GM21619 (cell line): ENCODE results near the gene TRAK2.
A peak's percentile ranks its signal among the peaks of the same experiment; 100 is the strongest.
"Not testable (repeated sequence)": the region's sequence is repeated elsewhere in the genome, so short reads cannot be mapped to it uniquely, and the experiment has no call there.

ENCODE experiments used
- ATAC-seq: cut with Tn5 transposase; IDR thresholded peaks from one replicate; pipeline ENCODE4 v1.9.1; 2021; ENCODE audit not compliant: unreplicated experiment

TRAK2 gene

DNA sequence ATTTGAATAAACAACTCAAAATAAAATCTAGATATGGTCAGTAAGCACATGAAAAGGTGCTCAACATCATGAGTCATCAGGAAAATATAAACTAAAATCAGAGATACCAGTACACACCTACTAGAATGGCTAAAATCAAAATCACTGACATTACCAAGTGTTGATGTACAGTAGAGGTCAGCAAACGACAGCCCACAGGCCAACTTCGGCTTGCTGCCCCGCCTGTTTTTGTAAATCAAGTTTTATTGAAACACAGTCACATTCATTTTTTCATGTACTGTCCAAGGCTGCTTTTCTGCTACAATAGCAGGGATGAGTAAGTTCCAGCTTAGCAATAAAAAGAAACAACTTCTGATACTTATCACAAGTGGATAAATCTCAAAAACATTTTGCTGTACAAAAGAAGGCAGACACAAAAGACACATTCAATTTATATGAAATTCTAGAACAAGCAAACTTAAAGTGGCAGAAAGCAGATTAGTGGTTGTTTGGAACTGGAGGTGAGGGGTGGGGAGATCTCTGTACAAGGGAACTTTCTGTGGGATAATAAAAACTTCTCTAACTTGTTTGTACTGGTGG, 32.1 kb downstream of the TRAK2 start:
- no peak for ATAC-seq

DNA sequence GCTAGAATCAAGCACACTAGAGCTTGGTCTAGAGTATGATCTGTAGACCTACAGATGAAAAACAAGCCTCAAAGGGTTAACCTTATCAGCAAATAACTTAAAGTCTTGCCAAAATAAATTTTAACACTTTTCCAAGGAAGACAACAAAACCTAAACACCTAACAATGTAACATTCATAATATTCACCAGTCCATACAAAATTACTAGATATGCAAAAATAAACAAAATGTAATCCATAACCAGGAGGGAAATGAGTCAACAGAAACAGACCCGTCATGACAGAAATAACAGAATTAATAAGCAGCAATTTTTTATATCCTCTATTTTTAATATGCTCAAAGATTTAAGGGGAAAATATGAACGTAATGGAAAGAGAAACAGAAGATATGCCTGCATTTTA, 36.1 kb downstream of the TRAK2 start:
- no peak for ATAC-seq

DNA sequence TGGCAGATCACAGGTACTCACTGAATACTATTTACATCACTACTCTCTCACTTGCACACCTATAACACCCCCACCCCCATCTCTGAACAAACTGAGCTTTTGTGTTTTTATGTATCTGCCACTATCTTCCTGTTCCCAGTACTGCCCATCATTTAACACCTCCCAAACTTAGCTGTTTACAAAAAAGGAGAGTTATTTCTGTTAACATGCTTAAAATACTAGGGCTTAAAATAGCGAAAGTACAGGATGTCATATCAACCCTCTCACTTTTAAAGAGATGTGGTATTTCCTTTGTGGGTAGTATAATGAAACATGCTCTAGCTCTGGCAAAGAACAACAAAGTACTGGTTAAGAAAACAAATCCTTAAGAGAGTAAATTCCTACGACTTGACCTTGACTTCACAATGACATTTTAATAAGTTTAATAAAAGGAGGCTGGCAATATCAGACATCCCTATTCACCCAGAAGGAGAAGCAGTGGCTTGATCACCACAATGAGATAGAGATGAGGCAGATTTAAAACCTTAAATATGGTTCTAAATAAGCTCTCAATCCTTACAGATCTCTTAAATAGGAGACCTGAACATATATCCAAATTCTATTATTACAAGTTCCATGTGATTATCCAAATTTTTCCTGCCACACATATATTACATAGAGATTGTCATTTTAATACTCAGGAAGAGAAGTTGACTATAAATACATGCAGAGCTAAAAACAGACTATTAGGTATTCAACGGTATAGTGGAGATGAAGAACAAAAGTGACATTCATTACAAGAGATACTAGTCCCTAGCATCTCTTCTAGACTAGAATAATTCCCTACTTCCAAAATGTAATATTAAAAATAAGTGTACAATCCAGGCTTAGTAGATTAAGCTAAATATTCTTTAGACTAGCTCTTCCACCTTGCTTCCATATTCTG, 36.9 kb downstream of the TRAK2 start:
- ATAC-seq: peak; percentile 86

DNA sequence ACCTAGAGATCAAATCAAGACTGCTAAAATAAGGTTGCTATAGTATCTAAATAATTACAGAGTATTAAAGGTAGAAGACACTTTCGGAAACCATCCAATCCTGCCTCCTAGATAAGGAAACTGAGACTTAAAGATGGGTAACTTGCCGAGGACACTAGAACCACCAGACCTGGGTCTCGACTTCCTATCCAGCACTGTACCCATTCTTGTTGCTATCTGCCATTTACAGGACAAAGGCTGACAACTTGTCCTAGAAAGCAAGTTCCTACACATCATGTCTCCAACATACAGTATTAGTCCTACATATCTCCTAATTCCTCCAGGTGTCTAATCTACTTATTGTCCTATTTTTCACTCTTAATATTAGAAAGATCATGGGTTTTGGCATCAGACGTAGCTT, 37.7 kb downstream of the TRAK2 start:
- no peak for ATAC-seq

DNA sequence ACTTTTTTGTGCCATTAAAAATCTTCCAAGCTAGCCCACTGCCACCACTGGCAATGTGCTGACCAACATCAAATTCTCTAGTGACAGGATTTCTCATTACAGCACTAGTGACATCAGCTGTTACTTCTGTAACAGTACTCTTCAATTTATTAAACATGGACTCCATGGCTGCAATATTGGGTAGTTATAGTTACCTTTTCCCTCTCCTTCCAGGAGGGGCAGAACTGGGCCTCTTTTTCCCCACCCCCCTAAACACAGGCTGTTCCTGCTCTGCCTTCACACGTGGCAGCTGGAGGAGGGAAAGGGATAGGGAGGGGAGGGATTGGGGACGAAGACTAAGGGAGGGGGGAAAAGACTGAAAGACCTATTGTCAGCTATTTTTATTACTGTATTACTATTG, 38.1 kb downstream of the TRAK2 start:
- no peak for ATAC-seq

DNA sequence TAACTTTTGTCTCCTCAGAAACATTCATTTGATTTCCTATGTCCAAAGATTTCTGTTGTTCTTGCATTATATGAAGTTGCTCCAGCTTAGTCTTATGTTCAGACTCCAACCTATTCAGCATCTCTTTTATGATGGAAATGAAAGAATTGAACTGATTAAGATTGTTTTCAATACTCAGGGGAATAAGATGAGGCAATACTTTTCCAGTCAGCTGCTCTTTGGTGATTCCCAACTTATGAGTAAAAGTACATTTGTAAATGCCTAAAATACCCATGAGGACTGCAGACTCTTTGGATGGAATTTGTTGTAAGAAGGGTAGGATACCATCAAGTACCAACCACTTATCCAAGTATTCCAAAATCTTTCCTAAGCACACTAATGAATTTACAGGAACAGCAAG, 39.8 kb downstream of the TRAK2 start:
- no peak for ATAC-seq

DNA sequence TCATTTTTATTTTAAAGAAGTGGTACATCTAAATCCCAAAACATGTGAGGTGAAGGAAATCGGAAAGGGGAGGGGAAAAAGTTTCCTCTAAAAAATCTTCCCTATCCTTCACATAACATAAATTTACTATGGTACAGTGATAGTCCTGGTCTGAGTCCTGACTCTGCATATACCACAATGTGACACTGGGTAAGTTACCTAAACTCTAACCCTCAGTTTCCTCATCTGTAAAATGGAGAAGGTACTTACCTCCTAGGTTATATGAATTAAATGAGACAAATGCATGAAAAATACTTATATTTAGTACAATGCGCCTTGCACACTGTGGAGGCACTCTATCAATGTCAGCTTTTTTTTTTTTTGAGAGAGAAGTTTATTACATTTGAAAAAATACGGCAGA, 42.3 kb downstream of the TRAK2 start:
- no peak for ATAC-seq

DNA sequence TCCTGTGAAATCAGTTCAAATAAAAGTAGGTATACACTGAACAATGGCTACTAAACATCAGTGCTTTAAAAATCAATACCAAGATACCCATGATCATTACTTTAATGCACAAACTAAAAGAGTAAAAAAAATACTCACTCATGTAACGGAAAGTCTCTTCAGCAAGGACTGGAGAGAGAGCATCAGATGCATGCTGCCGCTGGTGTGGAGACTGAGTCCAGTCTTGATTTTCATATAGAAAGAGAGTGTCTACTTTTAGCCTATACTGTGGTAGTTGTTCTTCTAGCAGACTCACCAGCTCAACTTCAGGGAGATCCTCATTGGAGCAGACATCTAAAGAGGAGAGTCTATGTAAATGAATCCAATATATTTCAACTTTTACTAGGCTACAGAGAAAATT, 44.0 kb downstream of the TRAK2 start:
- ATAC-seq: no peak

DNA sequence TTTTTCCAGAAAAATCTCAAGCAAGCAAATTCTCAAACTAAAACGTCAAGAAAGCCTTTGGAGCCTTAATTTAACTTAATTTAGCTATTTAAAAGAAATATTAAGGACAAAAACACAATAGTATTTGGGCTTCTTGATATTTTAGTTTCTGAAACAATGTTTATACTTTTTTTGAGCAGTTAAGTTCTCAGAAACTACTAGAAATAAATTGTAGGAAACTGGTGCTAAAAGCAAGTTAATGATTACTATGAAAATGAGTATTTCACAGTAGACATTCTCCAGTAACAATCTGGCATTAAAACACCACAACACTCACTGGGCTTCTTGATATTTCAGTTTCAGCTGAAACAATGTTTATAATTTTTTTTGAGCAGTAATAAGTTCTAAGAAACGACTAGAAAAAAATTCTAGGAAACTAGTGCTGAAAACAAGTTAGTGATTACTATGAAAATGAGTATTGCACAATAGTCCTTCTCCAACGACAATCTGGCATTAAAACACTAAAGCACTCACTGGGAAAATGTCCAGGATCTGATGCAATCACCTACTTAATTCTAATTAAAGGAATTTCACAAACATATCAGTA, 45.1 kb downstream of the TRAK2 start:
- no peak for ATAC-seq

DNA sequence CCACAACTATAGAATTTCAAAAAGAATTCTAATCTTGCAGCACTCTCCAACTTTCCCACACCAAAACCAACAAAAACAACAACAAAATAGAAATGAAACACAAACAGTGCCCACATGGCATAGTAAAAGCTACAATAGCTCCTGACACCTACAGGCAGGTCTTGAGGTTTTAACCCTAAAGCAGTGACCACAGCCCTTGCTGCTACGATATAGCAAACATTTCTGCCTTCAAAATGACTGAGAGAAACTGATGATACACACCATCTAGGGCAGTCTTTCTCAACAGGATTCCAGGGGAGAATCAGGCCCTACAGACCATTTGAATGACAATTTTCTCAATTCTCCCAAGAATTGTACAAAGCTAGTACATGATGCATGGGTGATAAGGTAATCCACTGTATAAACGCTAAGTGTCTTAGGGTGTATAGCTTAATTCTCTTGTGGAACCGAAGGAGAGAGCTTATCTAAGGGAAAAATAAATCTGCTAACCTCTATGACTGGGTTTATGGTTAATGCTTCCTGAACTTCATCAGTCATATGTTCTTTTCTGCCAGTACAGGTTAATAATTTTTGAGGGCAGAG, 46.5 kb downstream of the TRAK2 start:
- no peak for ATAC-seq

DNA sequence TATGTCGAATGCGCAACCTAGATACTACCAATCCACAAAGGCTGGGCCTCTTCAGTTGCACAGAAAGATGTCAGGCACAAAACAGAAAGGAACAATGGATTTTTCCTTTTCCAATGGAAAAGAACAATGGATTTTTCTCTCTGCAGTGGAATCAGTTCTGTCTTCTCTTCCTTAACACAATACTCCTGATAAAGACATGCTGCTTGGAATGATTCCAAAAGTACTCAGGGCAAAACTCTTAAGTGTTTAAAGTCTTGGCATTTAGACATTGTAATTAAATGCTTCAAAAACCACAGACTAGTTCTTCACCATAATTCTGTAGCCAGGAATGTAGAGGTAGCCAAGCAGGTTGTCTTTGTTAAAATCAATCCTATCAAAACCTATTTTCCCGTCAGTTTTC, 47.4 kb downstream of the TRAK2 start:
- ATAC-seq: no peak

DNA sequence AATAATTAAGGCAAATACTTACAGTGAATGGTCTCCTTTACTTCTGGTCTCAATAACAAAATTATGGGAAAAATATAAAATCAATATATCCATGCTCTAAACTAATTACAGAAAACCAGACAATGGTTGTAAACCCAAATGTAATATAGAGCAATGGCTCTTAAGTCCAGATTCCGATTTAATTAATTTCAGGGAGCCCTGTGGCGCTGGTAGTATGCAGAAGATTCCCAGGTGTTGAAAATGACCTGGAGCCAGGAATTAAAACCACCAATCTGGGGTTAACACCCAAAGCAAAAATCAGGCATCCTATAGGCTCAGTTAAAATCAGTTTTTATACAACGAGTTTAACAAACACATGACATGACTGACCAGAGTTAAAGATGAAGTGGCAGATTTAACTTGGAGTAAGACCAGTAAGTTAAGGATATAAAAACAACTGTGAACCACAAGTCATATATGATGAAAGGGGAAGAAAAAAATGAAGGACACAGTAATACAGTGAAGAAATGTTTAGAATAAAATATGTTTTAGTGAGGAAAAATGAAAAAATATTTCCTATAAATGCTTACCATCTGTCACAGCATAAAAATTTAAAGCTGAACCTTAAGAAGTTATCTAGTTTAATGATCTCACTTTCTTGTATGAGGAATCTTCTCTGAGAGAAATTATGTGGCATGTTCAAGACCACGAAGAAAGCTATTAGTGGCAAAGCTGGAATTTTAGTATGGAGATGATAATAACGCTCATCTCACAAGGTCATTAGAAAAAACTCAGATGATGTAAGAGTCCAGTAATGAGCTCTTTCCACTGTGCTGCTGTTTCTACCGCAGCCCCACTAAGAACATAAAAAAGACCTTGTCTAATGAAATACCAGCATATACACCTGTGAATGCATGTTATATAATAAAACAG, 48.4 kb downstream of the TRAK2 start:
- ATAC-seq: no peak

DNA sequence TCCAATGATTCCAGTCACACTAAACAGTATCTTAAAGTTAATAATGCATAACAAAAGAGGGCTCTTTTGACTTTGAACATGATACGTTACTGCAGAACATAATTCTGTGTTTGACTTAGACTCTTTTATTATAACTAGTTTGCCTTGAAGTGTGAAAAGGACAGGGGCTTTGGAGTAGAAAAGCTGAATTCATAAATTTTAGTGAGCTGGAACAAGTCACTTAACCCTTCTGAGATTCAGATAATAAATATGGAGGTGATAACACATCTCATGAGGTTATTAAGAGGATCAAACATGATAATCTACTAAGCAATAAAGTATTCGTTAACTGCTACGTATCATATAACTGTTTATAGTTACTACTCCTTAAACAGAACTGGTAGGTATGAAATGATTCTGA, 49.4 kb downstream of the TRAK2 start:
- no peak for ATAC-seq

DNA sequence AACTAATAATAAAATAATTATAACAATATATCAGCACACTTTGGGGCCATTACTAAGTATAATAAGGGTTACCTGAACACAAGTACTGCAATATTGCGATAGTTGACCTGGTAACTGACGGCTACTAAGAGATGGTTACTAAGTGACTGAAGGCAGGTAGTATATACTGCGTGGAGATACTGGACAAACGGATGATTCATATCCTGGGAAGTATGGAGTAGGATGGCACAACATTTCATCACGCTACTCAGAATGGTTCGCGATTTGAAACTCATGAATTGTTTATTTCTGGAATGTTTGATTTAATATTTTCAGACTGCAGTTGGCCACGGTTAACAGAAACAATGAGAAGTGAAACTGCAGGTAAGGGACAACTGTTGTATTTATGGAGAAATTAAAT, 54.7 kb downstream of the TRAK2 start:
- ATAC-seq: no peak

DNA sequence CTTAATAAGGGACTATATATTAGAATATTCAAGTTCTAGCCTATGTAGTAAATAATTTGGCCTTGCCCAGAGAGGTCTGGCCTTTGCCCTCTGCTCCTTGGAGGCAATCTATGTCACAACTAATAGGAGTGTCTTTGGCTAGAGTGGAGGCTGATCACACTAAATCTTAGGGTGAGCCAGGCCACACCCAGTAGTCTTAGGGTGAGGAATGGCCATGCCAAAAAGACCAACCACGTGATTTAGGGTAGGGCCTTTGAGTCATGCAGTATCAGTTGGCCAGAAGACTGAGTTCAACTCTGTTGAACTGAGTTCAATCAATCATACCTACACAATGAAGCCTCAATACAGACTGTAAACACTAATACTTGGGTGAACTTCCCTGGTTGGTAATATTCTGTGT, 68.1 kb downstream of the TRAK2 start:
- ATAC-seq: no peak

DNA sequence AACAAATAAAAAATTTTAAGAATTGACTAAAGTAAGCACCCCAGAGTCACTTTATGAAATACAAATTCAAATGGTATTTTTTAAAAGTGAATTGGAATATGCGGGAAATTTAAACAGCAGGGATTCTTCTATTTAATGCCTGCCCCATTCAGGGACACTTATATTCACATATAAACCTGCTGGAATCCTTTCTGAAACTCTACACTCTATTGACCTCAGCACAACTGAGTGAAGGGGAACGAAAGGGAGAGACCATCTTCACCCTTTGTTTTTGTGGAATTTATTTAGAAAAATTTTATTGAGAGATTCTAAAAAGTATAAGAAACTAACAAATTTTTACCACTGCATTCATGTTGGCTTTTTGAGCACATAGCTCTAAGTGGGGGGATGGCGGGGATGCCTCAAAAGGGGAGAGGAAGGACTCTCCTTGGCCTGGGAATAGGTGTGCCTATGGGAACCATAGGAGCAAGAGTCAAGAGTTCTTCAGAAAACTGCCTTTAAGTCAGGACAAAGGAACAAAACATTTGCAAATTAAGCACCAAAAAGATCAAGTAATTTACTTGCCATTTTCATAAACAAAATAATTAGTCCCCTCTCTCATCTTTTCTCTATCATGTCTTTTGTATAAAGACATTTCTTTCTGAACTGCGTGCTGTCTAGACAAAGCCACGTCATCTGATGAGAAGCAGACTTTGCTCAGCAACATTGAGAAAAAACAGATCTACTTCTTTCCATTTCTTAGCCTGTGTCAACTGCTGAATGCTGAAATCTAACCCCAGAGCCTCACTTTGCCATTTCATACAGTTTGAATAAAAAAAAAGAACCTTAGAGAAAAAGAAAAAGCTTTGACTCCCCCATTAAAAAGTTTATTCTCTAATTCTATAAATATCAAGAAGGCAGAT, 72.5 kb downstream of the TRAK2 start:
- ATAC-seq: no peak

DNA sequence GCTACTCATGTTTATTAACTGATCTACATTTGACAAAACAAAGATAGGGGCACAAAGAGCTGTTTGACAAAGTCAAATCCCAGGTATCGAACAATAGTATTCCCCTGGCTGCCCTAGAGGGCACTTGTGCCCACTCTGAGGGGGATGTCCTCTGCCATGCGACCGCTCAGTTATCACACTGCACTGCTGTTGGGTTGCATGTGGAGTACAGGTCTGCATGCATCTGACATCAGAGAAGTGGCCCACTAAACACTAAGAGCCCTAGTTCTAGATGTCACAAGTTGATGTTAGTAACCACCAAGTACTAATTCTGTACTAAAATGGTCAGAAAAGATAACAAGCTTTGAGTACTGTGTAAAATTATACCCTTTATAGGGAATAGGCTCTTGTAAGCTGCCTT, 74.0 kb downstream of the TRAK2 start:
- no peak for ATAC-seq

DNA sequence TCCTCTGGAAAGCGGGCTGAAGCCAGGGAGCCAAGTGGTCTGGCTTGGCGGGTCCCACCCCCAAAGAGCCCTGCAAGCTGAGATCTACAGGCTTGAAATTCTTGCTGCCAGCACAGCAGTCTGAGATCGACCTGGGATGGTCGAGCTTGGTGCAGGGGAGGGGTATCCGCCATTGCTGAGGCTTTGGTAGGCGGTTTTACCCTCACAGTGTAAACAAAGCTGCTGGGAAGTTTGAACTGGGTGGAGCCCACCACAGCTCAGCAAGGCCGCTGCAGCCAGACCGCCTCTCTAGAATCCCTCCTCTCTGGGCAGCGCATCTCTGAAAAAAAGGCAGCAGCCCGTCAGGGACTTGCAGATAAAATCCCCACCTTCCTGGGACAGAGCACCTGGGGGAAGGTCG, 81.5 kb downstream of the TRAK2 start:
- no peak for ATAC-seq

DNA sequence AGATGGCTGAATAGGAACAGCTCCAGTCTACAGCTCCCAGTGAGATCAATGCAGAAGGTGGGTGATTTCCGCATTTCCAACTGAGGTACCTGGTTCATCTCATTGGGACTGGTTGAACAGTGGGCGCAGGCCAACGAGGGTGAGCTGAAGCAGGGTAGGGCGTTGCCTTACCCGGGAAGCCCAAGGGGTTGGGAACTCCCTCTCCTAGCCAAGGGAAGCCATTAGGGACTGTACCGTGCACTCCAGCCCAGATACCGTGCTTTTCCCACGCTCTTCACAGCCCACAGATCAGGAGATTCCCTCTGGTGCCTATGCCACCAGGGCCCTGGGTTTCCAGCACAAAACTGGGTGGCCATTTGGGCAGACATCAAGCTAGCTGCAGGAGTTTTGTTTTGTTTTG, 81.9 kb downstream of the TRAK2 start:
- not testable (repeated sequence) for ATAC-seq

DNA sequence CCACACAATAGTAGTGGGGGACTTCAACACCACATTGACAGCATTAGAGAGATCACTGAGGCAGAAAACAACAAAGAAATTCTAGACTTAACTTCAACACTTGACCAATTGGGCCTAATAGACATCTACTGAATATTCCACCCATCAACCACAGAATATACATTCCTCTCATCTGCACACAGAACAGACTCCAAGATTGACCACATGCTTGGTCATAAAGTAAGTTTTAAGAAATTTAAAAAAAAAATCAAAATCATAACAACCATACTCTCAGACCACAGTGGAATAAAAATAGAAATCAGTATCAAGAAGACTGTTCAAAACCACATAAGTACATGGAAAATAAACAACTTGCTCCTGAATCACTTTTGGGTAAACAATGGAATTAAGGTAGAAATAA, 85.1 kb downstream of the TRAK2 start:
- ATAC-seq: no peak
